B cell (primary cell): ENCODE measurements around the gene OSBPL5.

Experiments used
- CTCF ChIP-seq: fragments of 200-600 bp; IDR thresholded peaks from one replicate; pipeline ENCODE4 v1.8.0; 2022; ENCODE audit warnings: antibody characterized with exemption, mild to moderate bottlenecking
- EZH2 ChIP-seq: IDR thresholded peaks from 2 replicates; pipeline ENCODE4 v1.6.1; 2012; ENCODE audit warnings: borderline replicate concordance, low read depth, mild to moderate bottlenecking, moderate library complexity, low read length; ENCODE audit not compliant: insufficient read depth, poor library complexity, severe bottlenecking

GRCh38 chr11:3115321-3115720, 49.8 kb downstream of the OSBPL5 start:
- TF ChIP-seq CTCF: no peak
- no peak for TF ChIP-seq EZH2
